ENCODE results near the gene HSD17B12.

Gene HSD17B12

DNA sequence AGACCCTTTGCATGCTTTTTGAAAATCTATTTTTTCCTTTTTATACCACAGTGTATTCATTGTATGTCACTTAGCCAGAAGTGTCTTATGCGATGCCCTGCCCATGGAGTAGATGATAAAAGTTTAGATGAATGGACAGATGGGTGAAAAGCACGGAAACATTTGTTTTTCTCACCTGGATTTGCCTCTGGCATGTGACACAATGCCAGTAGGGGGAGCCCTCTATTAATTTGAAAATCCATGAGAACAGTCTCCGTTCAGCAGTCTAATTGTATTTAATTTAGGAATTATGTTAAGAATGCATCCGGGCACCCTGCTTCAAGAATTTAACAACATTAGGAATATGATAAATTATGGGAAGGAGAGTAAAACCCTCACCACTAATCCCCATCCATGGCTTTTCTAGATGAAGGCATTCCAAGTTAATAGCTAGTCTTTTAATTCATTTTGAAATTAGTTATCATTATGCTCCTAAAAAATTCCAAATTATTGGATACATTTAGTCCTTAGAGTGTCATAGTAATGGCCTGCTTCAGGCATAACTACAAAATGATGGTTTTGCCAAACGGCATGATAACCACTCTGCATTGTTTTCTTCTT lies 144.8 kb downstream of the HSD17B12 start:
- Histone ChIP-seq H3K4me3 (ENCODE audit: low read length in 2 of 2) (no peak overlapping the region), H4K91ac (ENCODE audit: low read depth, low read length, poor library complexity) (no peak overlapping the region), H3K9ac (ENCODE audit: low read depth, low read length, poor library complexity) (no peak overlapping the region), H3K27ac (replicated peaks; ENCODE audit: low read length) (no peak overlapping the region), H3K18ac (ENCODE audit: low read length) (no peak overlapping the region), H3K27me3 (ENCODE audit: control insufficient read depth in 3 of 3, insufficient read depth in 3 of 3, low read depth in 1 of 3, low read length in 3 of 3) (no peaks in the 10 kb centered on the region), H3K36me3 (replicated peaks in 1 of 2; ENCODE audit: control insufficient read depth in 2 of 2, insufficient read depth in 2 of 2, low read length in 2 of 2) (peaks cover 3 to 12% of the 10 kb centered on the region in 2 donors), H3K4ac (ENCODE audit: low read length) (no peak overlapping the region), H3K9me3 (replicated peaks in 1 of 2; ENCODE audit: control insufficient read depth in 2 of 2, insufficient read depth in 1 of 2, low read depth in 1 of 2, low read length in 2 of 2) (peaks cover 0 to 2% of the 10 kb centered on the region in 2 donors), H2AK5ac (ENCODE audit: low read depth, low read length) (no peak overlapping the region), H4K8ac (ENCODE audit: low read depth, low read length) (no peak overlapping the region), H3K14ac (ENCODE audit: low read length) (no peak overlapping the region), H3K4me1 (ENCODE audit: control insufficient read depth in 2 of 2, insufficient read depth in 1 of 2, low read depth in 1 of 2, low read length in 2 of 2) (peaks cover 0 to under 1% of the 10 kb centered on the region in 2 donors), H2AFZ (ENCODE audit: low read length) (no peak overlapping the region), H2BK15ac (ENCODE audit: low read length) (no peak overlapping the region), H2BK12ac (ENCODE audit: low read length) (no peak overlapping the region), H3K23ac (ENCODE audit: low read depth, low read length, poor library complexity) (no peak overlapping the region), H2BK5ac (ENCODE audit: low read length) (no peak overlapping the region), H3K79me1 (ENCODE audit: low read depth, low read length) (peaks cover 2% of the 10 kb centered on the region), H3K4me2 (ENCODE audit: insufficient read depth, low read length, poor library complexity, severe bottlenecking) (no peak overlapping the region), H2BK120ac (ENCODE audit: low read depth, low read length) (no peak overlapping the region)
- no CpG with 5 or more reads among the region's 5 CpGs for WGBS, 2 donors (ENCODE audit: extremely low coverage in 2 of 2, insufficient read length in 2 of 2, insufficient replicate concordance in 1 of 2)
- DNase-seq (ENCODE audit: low spot score), result no peak

- peaks cover 8% of the 10 kb centered on the region in 2 donors for H3K4me1 ChIP-seq (ENCODE audit: control insufficient read depth in 2 of 2, insufficient read depth in 1 of 2, low read depth in 1 of 2, low read length in 2 of 2)
- peak; percentile 24 for DNase-seq (ENCODE audit: low spot score)
- H3K14ac ChIP-seq (ENCODE audit: low read length), result no peak overlapping the region
- no peak overlapping the region for H3K23ac ChIP-seq (ENCODE audit: low read depth, low read length, poor library complexity)
- no peak overlapping the region for H4K91ac ChIP-seq (ENCODE audit: low read depth, low read length, poor library complexity)
- no peaks in the 10 kb centered on the region for H3K79me1 ChIP-seq (ENCODE audit: low read depth, low read length)
- H3K36me3 ChIP-seq (replicated peaks in 1 of 2; ENCODE audit: control insufficient read depth in 2 of 2, insufficient read depth in 2 of 2, low read length in 2 of 2), result peaks cover 0 to 18% of the 10 kb centered on the region in 2 donors
- no peak overlapping the region for H2BK15ac ChIP-seq (ENCODE audit: low read length)
- no peak overlapping the region for H3K9ac ChIP-seq (ENCODE audit: low read depth, low read length, poor library complexity)
- H3K4me3 ChIP-seq (ENCODE audit: low read length in 2 of 2), result no peak overlapping the region
- H3K4ac ChIP-seq (ENCODE audit: low read length), result no peak overlapping the region
- H3K9me3 ChIP-seq (replicated peaks in 1 of 2; ENCODE audit: control insufficient read depth in 2 of 2, insufficient read depth in 1 of 2, low read depth in 1 of 2, low read length in 2 of 2), result no peaks in the 10 kb centered on the region
- H3K27me3 ChIP-seq (ENCODE audit: control insufficient read depth in 3 of 3, insufficient read depth in 3 of 3, low read depth in 1 of 3, low read length in 3 of 3), result no peaks in the 10 kb centered on the region
- H2BK120ac ChIP-seq (ENCODE audit: low read depth, low read length), result no peak overlapping the region
- H3K18ac ChIP-seq (ENCODE audit: low read length), result no peak overlapping the region
- no peak overlapping the region for H2BK12ac ChIP-seq (ENCODE audit: low read length)
- no peak overlapping the region for H4K8ac ChIP-seq (ENCODE audit: low read depth, low read length)
- no peak overlapping the region for H2BK5ac ChIP-seq (ENCODE audit: low read length)
- H3K27ac ChIP-seq (replicated peaks; ENCODE audit: low read length), result peak overlapping the region; percentile 58
- WGBS, 2 donors (ENCODE audit: extremely low coverage in 2 of 2, insufficient read length in 2 of 2, insufficient replicate concordance in 1 of 2), result no CpG with 5 or more reads among the region's 5 CpGs
- no peak overlapping the region for H2AK5ac ChIP-seq (ENCODE audit: low read depth, low read length)
- H2AFZ ChIP-seq (ENCODE audit: low read length), result peak overlapping the region; percentile 3
- H3K4me2 ChIP-seq (ENCODE audit: insufficient read depth, low read length, poor library complexity, severe bottlenecking), result no peak overlapping the region
Measured at GRCh38 chr11:43830928-43831440, 150.4 kb downstream of the HSD17B12 start.

GRCh38 chr11:43832536-43832935 lies 152.0 kb downstream of the HSD17B12 start:
- Histone ChIP-seq H3K36me3 (replicated peaks in 1 of 2; ENCODE audit: control insufficient read depth in 2 of 2, insufficient read depth in 2 of 2, low read length in 2 of 2) (peaks cover 0 to 20% of the 10 kb centered on the region in 2 donors), H3K27me3 (ENCODE audit: control insufficient read depth in 3 of 3, insufficient read depth in 3 of 3, low read depth in 1 of 3, low read length in 3 of 3) (no peaks in the 10 kb centered on the region), H3K4me1 (ENCODE audit: control insufficient read depth in 2 of 2, insufficient read depth in 1 of 2, low read depth in 1 of 2, low read length in 2 of 2) (peaks cover 8 to 10% of the 10 kb centered on the region in 2 donors), H3K4me2 (ENCODE audit: insufficient read depth, low read length, poor library complexity, severe bottlenecking) (no peak overlapping the region), H2BK12ac (ENCODE audit: low read length) (no peak overlapping the region), H3K23ac (ENCODE audit: low read depth, low read length, poor library complexity) (no peak overlapping the region), H3K79me1 (ENCODE audit: low read depth, low read length) (no peaks in the 10 kb centered on the region), H2BK120ac (ENCODE audit: low read depth, low read length) (no peak overlapping the region), H3K9me3 (replicated peaks in 1 of 2; ENCODE audit: control insufficient read depth in 2 of 2, insufficient read depth in 1 of 2, low read depth in 1 of 2, low read length in 2 of 2) (no peaks in the 10 kb centered on the region), H2BK15ac (ENCODE audit: low read length) (no peak overlapping the region), H2AK5ac (ENCODE audit: low read depth, low read length) (no peak overlapping the region), H3K4ac (ENCODE audit: low read length) (no peak overlapping the region), H2AFZ (ENCODE audit: low read length) (no peak overlapping the region), H3K27ac (replicated peaks; ENCODE audit: low read length) (no peak overlapping the region), H3K4me3 (ENCODE audit: low read length in 2 of 2) (no peak overlapping the region), H3K9ac (ENCODE audit: low read depth, low read length, poor library complexity) (no peak overlapping the region), H4K8ac (ENCODE audit: low read depth, low read length) (no peak overlapping the region), H3K18ac (ENCODE audit: low read length) (no peak overlapping the region), H3K14ac (ENCODE audit: low read length) (no peak overlapping the region), H4K91ac (ENCODE audit: low read depth, low read length, poor library complexity) (no peak overlapping the region), H2BK5ac (ENCODE audit: low read length) (no peak overlapping the region)
- no peak for DNase-seq (ENCODE audit: low spot score)
- no CpG with 5 or more reads among the region's 4 CpGs for WGBS, 2 donors (ENCODE audit: extremely low coverage in 2 of 2, insufficient read length in 2 of 2, insufficient replicate concordance in 1 of 2)

GRCh38 chr11:43833657-43834073 lies 153.1 kb downstream of the HSD17B12 start:
- H3K79me1 ChIP-seq (ENCODE audit: low read depth, low read length), result no peaks in the 10 kb centered on the region
- H3K23ac ChIP-seq (ENCODE audit: low read depth, low read length, poor library complexity), result no peak overlapping the region
- H4K8ac ChIP-seq (ENCODE audit: low read depth, low read length), result no peak overlapping the region
- H3K36me3 ChIP-seq (replicated peaks in 1 of 2; ENCODE audit: control insufficient read depth in 2 of 2, insufficient read depth in 2 of 2, low read length in 2 of 2), result peaks cover 2 to 28% of the 10 kb centered on the region in 2 donors
- no peak overlapping the region for H4K91ac ChIP-seq (ENCODE audit: low read depth, low read length, poor library complexity)
- no peak overlapping the region for H2AFZ ChIP-seq (ENCODE audit: low read length)
- no peak overlapping the region for H3K4me3 ChIP-seq (ENCODE audit: low read length in 2 of 2)
- no peak overlapping the region for H3K4me2 ChIP-seq (ENCODE audit: insufficient read depth, low read length, poor library complexity, severe bottlenecking)
- H3K27ac ChIP-seq (replicated peaks; ENCODE audit: low read length), result no peak overlapping the region
- H3K27me3 ChIP-seq (ENCODE audit: control insufficient read depth in 3 of 3, insufficient read depth in 3 of 3, low read depth in 1 of 3, low read length in 3 of 3), result no peaks in the 10 kb centered on the region
- WGBS, 2 donors (ENCODE audit: extremely low coverage in 2 of 2, insufficient read length in 2 of 2, insufficient replicate concordance in 1 of 2), result no CpG with 5 or more reads among the region's 1 CpG
- H2BK15ac ChIP-seq (ENCODE audit: low read length), result no peak overlapping the region
- H2BK5ac ChIP-seq (ENCODE audit: low read length), result no peak overlapping the region
- no peak overlapping the region for H3K4ac ChIP-seq (ENCODE audit: low read length)
- H3K9me3 ChIP-seq (replicated peaks in 1 of 2; ENCODE audit: control insufficient read depth in 2 of 2, insufficient read depth in 1 of 2, low read depth in 1 of 2, low read length in 2 of 2), result no peaks in the 10 kb centered on the region
- H2AK5ac ChIP-seq (ENCODE audit: low read depth, low read length), result no peak overlapping the region
- no peak overlapping the region for H2BK120ac ChIP-seq (ENCODE audit: low read depth, low read length)
- no peak overlapping the region for H3K9ac ChIP-seq (ENCODE audit: low read depth, low read length, poor library complexity)
- H3K4me1 ChIP-seq (ENCODE audit: control insufficient read depth in 2 of 2, insufficient read depth in 1 of 2, low read depth in 1 of 2, low read length in 2 of 2), result peaks cover 8 to 10% of the 10 kb centered on the region in 2 donors
- H3K18ac ChIP-seq (ENCODE audit: low read length), result no peak overlapping the region
- H3K14ac ChIP-seq (ENCODE audit: low read length), result no peak overlapping the region
- H2BK12ac ChIP-seq (ENCODE audit: low read length), result no peak overlapping the region
- no peak for DNase-seq (ENCODE audit: low spot score)
